ENCODE results near the gene TNFRSF13B.
"Not testable (repeated sequence)": the region's sequence is repeated elsewhere in the genome, so short reads cannot be mapped to it uniquely, and the experiment has no call there.

Gene TNFRSF13B

DNA sequence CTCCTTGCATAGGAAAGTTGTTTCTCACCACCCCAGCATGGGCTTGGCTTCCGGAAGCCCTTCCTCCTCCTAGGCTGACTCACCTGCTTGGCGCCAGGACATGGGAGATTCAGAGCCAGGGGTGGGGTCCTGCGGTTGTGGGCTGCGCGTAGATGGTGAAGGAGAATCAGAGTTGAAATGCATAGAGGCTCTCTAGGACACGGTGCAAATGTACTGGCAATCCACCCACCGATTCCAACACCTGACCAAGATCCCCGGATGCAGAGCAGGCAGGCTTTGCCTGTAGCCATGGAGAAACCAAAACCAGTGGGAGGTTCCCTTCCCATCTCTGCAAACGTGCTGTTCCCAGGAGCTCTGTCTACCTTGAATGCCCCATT lies 42.8 kb upstream of the TNFRSF13B start:
- H3K4me3 ChIP-seq (ENCODE audit: low read depth in 1 of 2, low read length in 2 of 2); H3K9me3 ChIP-seq (ENCODE audit: control insufficient read depth in 1 of 2, low read length in 2 of 2); H3K27me3 ChIP-seq (ENCODE audit: low read depth, low read length); H3K27ac ChIP-seq (ENCODE audit: low read length); H3K36me3 ChIP-seq (ENCODE audit: control insufficient read depth in 1 of 2, insufficient read depth in 2 of 2, low read length in 2 of 2); H3K4me1 ChIP-seq (ENCODE audit: control insufficient read depth in 1 of 2, insufficient read depth in 2 of 2, low read length in 2 of 2): not testable (repeated sequence)

DNA sequence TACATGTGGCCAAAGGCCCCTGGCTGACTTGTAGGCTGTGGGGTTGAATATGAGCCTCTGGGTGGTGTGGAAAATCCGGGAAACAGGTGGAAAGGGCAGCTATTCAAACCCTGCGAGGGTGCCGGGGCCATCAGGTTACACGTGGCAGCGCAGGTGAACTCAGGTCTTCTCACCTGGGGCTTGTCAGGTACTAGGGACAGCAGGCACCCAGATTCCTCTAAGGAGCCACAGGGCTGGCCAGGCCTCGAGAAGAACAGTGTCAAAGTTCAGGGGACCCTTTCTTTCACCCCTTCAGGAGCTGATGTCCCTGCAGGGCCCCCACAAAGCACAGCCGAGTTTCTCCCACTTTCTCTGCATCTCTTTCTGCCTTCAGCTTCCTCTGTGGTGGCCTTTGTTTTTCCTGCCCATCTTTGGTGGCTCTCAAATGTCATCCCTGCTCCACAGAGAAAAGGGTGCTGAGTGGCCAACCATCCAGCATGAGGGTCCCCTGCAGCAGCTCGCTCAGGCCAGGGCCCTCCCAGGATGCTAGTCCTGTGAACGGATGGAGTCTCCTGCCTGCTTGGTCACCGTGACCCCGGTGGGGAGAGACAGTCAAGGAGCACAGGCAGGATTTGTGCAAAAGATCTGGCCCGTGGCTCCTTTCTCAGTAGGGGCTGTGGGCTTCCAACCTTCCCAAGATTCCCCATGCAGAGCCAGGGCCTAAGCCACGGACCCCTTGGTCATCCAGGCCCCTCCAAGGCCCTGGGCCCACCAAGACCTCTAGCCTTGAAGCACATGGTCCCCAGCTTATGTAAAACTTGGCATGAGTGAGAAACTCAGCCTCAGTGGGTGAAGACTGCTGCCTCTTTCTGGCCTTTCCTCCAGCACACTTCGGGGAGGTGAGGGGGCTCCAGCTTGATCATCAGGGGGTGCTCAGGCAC lies 42.2 kb upstream of the TNFRSF13B start:
- not testable (repeated sequence) for H3K4me1 ChIP-seq (ENCODE audit: control insufficient read depth in 1 of 2, insufficient read depth in 2 of 2, low read length in 2 of 2); H3K36me3 ChIP-seq (ENCODE audit: control insufficient read depth in 1 of 2, insufficient read depth in 2 of 2, low read length in 2 of 2); H3K4me3 ChIP-seq (ENCODE audit: low read depth in 1 of 2, low read length in 2 of 2); H3K27ac ChIP-seq (ENCODE audit: low read length); H3K9me3 ChIP-seq (ENCODE audit: control insufficient read depth in 1 of 2, low read length in 2 of 2); H3K27me3 ChIP-seq (ENCODE audit: low read depth, low read length)

DNA sequence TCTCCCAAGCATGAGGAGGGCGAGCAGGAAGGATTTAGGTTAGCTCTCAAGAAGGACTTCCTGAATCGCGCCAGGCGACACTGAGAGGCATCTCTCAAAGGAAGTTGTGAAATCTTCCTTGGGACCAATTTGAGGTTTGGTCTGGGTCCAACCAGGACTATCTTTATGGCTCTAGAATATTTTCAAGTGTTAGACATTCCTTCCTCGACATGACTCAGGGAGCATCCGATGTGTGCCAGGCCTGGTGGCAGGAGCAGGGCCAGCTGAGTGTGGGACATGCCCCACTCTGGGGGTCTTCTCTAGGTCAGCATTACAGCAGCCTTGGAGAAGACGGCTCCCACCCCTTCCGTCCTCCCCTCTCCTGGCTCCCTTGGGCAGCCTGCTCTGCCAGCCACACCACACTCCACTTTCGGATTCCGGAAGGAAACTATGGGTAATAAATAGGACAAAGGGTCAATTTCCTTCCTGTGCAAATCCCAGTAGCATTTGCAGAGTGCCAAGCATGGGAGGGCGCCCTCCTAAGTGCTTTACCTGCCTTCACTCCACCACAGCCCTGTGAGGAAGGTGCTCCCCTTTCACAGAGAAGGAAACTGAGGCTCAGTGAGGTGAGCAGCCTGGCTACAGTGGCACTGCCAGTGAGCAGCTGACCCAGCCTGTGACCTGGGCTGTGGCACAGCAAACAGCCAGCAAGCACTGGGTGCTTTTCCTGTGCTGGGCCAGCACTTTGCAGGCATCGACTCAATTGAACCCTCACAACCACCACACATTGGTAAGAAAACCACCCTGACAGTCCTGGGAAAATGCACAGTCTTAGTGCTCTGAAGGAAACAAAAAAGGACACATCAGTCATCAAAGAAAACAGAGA lies 39.4 kb upstream of the TNFRSF13B start:
- not testable (repeated sequence) for H3K4me1 ChIP-seq (ENCODE audit: control insufficient read depth in 1 of 2, insufficient read depth in 2 of 2, low read length in 2 of 2); H3K36me3 ChIP-seq (ENCODE audit: control insufficient read depth in 1 of 2, insufficient read depth in 2 of 2, low read length in 2 of 2); H3K4me3 ChIP-seq (ENCODE audit: low read depth in 1 of 2, low read length in 2 of 2); H3K9me3 ChIP-seq (ENCODE audit: control insufficient read depth in 1 of 2, low read length in 2 of 2); H3K27me3 ChIP-seq (ENCODE audit: low read depth, low read length); H3K27ac ChIP-seq (ENCODE audit: low read length)

DNA sequence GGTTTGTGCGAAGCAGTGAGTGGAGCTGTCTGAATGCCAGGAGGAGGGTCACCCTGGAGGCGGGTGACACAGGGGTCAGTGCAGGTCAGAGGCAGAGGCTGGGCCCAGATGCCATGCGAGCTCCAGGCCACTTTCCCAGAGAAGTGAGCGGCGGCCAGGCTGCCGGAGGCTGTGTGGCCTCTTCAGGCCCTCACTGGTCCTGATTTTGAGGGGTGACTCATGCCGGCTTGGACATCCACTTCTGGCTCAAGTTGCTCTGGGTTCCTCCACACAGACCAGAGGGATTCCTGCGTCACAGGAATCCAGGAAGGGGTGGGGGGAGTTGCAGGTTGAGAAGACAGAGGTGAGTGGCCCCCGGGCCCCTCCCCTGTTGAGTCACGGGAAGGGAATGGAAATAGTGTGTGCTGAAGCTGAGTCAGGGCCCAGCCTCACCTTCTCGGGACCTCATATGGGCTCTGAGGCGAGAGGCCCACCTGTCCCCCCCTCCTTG lies 38.7 kb upstream of the TNFRSF13B start:
- H3K9me3 ChIP-seq (ENCODE audit: control insufficient read depth in 1 of 2, low read length in 2 of 2); H3K36me3 ChIP-seq (ENCODE audit: control insufficient read depth in 1 of 2, insufficient read depth in 2 of 2, low read length in 2 of 2); H3K4me3 ChIP-seq (ENCODE audit: low read depth in 1 of 2, low read length in 2 of 2); H3K27me3 ChIP-seq (ENCODE audit: low read depth, low read length); H3K4me1 ChIP-seq (ENCODE audit: control insufficient read depth in 1 of 2, insufficient read depth in 2 of 2, low read length in 2 of 2); H3K27ac ChIP-seq (ENCODE audit: low read length): not testable (repeated sequence)

DNA sequence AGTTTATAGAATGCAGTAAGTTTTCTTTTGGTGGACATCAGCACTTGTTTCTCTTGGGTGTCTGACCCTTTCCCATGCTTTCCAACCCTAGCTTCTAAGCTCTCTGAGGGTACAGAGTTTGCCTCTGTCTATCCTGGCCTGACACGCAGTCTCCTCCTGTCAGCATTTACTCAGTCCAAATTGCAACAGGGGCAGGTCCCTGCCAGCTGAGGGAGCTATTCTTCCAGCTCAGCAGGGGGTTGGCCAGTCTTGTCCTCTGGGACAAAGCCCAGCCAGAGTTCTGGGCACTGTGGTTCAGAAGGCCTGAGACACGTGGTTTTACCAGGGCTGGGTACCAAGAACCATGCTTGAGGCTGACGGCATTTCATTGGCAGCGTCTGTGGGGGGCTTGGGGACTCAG lies 38.1 kb upstream of the TNFRSF13B start:
- H3K27ac ChIP-seq (ENCODE audit: low read length); H3K9me3 ChIP-seq (ENCODE audit: control insufficient read depth in 1 of 2, low read length in 2 of 2); H3K36me3 ChIP-seq (ENCODE audit: control insufficient read depth in 1 of 2, insufficient read depth in 2 of 2, low read length in 2 of 2); H3K4me1 ChIP-seq (ENCODE audit: control insufficient read depth in 1 of 2, insufficient read depth in 2 of 2, low read length in 2 of 2); H3K4me3 ChIP-seq (ENCODE audit: low read depth in 1 of 2, low read length in 2 of 2); H3K27me3 ChIP-seq (ENCODE audit: low read depth, low read length): not testable (repeated sequence)

DNA sequence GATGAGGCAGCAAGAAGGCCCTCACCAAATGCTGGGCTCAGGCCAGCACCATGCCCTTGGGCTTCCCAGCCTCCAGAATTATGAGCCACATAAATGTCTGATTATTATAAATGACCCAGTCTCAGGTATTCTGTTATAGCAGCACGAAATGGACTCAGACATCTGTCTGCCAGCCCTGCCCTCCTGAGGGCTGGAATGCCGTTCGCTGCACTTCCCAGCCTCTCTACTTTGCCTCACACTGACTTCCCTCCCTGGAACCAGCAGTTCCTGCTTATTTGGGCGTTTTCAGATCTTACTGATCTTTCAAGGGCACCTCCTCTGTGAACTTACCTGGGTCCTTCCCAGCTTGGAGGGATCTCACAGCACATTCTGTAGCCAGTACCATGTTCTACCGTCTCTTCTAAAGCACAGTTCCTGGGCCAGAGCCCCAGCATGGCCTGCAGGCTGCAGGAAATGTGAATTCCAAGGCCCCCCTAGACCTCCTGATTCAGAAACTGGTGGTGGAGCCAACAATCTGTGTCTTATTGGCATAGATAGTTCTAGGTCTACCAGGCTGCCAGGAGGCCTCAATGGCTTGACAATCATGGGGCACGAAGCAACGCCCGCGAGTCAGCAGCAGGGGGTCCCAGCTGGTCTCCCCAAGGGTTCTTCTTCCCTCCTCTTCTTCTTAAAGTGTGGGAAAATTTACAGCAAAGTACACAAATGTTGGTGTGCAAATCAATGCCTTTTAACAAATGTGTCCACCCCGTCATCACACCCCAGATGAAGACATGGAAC lies 36.9 kb upstream of the TNFRSF13B start:
- not testable (repeated sequence) for H3K4me3 ChIP-seq (ENCODE audit: low read depth in 1 of 2, low read length in 2 of 2); H3K27me3 ChIP-seq (ENCODE audit: low read depth, low read length); H3K36me3 ChIP-seq (ENCODE audit: control insufficient read depth in 1 of 2, insufficient read depth in 2 of 2, low read length in 2 of 2); H3K27ac ChIP-seq (ENCODE audit: low read length); H3K4me1 ChIP-seq (ENCODE audit: control insufficient read depth in 1 of 2, insufficient read depth in 2 of 2, low read length in 2 of 2); H3K9me3 ChIP-seq (ENCODE audit: control insufficient read depth in 1 of 2, low read length in 2 of 2)

DNA sequence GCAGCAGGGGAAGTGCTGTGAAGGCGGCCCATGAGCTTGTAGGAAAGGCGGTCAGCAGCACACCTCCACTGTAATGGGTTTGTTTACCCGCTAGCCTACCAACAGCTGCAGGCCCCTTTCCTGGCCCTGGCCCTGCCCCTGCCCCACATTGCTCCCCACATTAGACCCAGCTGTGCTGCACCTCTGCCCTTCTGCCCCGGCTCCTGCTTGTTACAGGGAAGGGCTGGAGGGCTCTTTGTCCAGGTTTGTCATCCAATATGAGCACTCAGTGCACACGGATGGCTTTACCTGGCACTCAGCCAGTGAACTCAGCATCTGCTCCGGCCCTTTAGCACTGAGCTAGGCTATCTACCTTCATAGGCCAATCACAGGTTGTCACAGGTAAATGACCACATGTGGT lies 36.0 kb upstream of the TNFRSF13B start:
- not testable (repeated sequence) for H3K27ac ChIP-seq (ENCODE audit: low read length); H3K4me3 ChIP-seq (ENCODE audit: low read depth in 1 of 2, low read length in 2 of 2); H3K27me3 ChIP-seq (ENCODE audit: low read depth, low read length); H3K36me3 ChIP-seq (ENCODE audit: control insufficient read depth in 1 of 2, insufficient read depth in 2 of 2, low read length in 2 of 2); H3K9me3 ChIP-seq (ENCODE audit: control insufficient read depth in 1 of 2, low read length in 2 of 2); H3K4me1 ChIP-seq (ENCODE audit: control insufficient read depth in 1 of 2, insufficient read depth in 2 of 2, low read length in 2 of 2)

DNA sequence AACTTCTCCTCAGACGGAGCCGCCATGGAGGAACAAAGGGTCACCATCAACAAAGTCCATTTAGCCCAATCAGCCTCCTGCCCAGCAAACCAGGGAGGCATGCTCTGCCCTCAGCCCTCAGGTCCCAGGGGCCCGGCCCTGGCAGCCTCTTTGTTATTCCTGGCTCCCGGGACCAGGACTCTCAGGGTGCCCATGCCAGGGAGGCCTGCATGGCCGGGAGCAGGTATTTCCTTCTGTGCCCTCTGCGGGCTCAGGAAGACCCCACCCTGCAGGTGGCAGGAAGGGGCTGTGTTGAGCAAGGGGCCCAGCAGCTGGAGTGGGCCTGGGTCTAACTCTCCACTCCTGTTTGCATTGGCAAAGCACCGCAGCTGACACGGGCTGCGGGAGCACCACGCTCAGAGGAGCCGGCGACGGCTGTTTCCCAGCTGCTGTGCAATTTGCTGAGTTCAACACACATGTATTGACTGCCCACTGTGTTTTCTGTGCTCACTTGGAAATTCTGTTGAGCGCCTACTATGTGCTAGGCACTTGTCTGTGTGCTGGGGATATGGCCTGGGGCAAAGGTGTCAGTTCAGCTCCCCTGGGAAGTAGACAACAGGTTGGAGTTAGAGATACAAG lies 33.2 kb upstream of the TNFRSF13B start:
- H3K36me3 ChIP-seq (ENCODE audit: control insufficient read depth in 1 of 2, insufficient read depth in 2 of 2, low read length in 2 of 2); H3K4me1 ChIP-seq (ENCODE audit: control insufficient read depth in 1 of 2, insufficient read depth in 2 of 2, low read length in 2 of 2); H3K27ac ChIP-seq (ENCODE audit: low read length); H3K9me3 ChIP-seq (ENCODE audit: control insufficient read depth in 1 of 2, low read length in 2 of 2); H3K27me3 ChIP-seq (ENCODE audit: low read depth, low read length); H3K4me3 ChIP-seq (ENCODE audit: low read depth in 1 of 2, low read length in 2 of 2): not testable (repeated sequence)

DNA sequence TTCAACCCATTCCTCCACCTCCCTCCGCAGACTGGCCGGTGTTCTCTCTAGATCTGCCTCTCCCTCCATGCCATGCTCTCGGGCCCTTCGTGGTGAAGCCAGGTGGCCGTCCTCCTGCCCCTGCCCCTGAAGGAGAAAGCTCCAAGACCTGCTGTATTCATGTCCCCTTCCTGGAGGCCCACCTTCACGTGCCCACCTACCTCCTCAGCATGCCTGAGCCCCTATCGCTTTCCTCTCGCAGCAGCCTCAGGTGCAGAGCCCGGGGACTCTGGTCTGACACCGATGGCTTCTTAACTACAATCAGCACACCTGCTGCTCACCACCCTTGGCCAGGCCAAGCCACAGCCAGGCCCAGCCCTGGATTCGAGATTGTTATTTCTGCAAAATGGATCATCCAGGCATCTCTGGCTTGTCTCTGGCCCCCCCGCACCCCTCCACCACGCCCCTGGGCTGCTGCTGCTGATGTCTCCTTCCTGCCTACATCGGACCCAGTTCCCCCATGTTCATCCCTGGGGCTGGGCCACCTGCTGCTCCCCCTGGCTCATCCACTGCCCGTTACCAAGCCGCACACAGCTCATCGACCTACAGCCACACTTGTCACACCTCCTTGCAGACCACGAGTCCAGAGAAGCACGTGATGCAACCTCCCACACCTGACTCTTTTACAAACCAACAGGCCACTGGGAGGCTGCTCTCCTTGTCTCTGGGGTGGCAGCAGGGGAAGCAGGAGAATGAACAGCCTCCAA lies 32.5 kb upstream of the TNFRSF13B start:
- Histone ChIP-seq H3K4me1 (ENCODE audit: control insufficient read depth in 1 of 2, insufficient read depth in 2 of 2, low read length in 2 of 2) (peaks cover 0 to 6% of the 10 kb centered on the region in 2 donors), H3K36me3 (ENCODE audit: control insufficient read depth in 1 of 2, insufficient read depth in 2 of 2, low read length in 2 of 2) (no peaks in the 10 kb centered on the region), H3K4me3 (ENCODE audit: low read depth in 1 of 2, low read length in 2 of 2) (no peak overlapping the region), H3K9me3 (ENCODE audit: control insufficient read depth in 1 of 2, low read length in 2 of 2) (no peaks in the 10 kb centered on the region), H3K27me3 (ENCODE audit: low read depth, low read length) (no peaks in the 10 kb centered on the region), H3K27ac (ENCODE audit: low read length) (no peak overlapping the region)

DNA sequence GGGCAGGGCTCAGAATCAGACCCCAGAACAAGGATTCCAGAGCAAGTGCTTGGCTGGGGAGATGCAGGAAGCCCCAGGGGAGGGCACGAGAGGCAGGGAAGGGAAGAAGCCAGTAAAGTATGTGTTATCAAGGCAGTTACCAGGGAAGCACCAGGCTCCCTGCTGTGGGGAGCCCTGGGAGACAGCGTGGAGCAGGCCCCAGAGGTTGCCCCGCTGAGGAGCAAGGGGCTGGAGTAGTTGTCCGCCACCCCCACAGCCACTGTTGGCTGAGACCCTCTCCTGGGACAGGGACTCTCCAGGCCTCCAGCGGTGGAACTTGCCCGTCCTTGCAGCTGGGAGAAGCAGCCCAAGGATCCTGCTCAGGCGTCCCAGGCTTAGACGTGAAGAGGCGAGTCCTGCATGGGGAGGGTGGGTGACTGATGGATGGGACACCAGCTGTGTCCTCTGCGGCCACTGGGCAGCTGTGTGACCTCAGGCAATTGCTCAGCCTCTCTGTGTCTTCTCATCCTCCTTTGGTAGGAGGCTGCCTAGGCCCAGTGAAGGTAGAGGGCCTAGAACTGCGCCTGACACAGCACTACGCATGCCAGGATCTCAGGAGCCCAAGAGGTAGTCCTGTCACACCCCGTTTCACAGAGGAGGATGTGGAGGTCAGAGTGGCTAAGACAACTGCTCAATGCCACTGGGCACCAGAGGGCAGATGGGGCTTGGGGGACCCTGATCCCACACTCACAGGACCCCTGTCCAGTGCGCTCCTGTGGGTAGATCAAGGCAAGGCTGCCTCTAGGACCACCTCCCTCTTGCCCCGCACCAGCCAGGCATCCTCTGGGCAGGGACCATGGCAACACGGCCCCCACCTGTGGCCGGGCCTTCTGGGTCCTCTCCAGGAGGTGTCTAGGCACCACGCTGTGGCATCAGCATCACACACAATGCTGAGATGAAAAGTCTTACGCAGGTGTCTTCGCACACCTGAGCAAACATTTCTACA lies 31.1 kb upstream of the TNFRSF13B start:
- not testable (repeated sequence) for H3K9me3 ChIP-seq (ENCODE audit: control insufficient read depth in 1 of 2, low read length in 2 of 2); H3K4me3 ChIP-seq (ENCODE audit: low read depth in 1 of 2, low read length in 2 of 2); H3K27ac ChIP-seq (ENCODE audit: low read length); H3K36me3 ChIP-seq (ENCODE audit: control insufficient read depth in 1 of 2, insufficient read depth in 2 of 2, low read length in 2 of 2); H3K27me3 ChIP-seq (ENCODE audit: low read depth, low read length); H3K4me1 ChIP-seq (ENCODE audit: control insufficient read depth in 1 of 2, insufficient read depth in 2 of 2, low read length in 2 of 2)
